Activated CD8-positive, alpha-beta memory T cell treated with anti-CD3 and anti-CD28 coated beads for 24 hours (primary cell): ENCODE data around the gene CEPT1.

Source experiments
- DNase-seq: peaks from one replicate; pipeline ENCODE4 v3.0.0-alpha.2; 2020

CEPT1 gene

GRCh38 chr1:111228748-111229126 lies 88.7 kb downstream of the CEPT1 start:
- no peak for DNase-seq

GRCh38 chr1:111232134-111232533 lies 92.1 kb downstream of the CEPT1 start:
- DNase-seq = no peak

GRCh38 chr1:111234258-111234657 lies 94.2 kb downstream of the CEPT1 start:
- DNase-seq = no peak
